ENCODE measurements around the gene ZDHHC9. TPM values are rescaled to one million over a fixed set of nuclear protein-coding genes. Genes with fewer than 3 reads are reported as not detected.

The ZDHHC9 gene
- total and polyA plus RNA-seq, 9 of the 15 experiments (the other 6 are each of a cell fraction or from before 2014, with no cell fraction given), result 6.8 to 22.4 (median 9.1) TPM

GRCh38 chrX:129754056-129755024, 89.3 kb downstream of the ZDHHC9 start (continued):
- TF ChIP-seq CHAMP1 (IDR thresholded peaks at IDR 0.05) (no peak), GATA2 (CRISPR knock-in tag; IDR thresholded peaks at IDR 0.05) (no peak), XRCC3 (IDR thresholded peaks at IDR 0.05) (no peak), ZNF655 (CRISPR knock-in tag; IDR thresholded peaks at IDR 0.05) (no peak), NBN (IDR thresholded peaks at IDR 0.05; ENCODE audit: low read depth) (no peak), STAG1 (CRISPR knock-in tag; IDR thresholded peaks at IDR 0.05; ENCODE audit: borderline replicate concordance) (0 out of 2 replicates have a peak, but pooled peaks have one; percentile 13), BACH1 (tag; IDR thresholded peaks at IDR 0.05) (no peak), CBFB (CRISPR knock-in tag; IDR thresholded peaks at IDR 0.05) (no peak), HDAC3 (IDR thresholded peaks at IDR 0.05; ENCODE audit: borderline replicate concordance, partially characterized antibody) (no peak), CBX2 (IDR thresholded peaks at IDR 0.05; ENCODE audit: insufficient read depth, low read length, poor library complexity, severe bottlenecking) (no peak), COPS2 (conservative IDR thresholded peaks at IDR 0.05) (no peak)

Small RNA genes lying within 50 kb of the gene (small RNA-seq; reads per million reads assigned to genes)
- not detected for gene RF00017

Other genes with a start within 250 kb of the ZDHHC9 start
- gene APLN, start 188.9 kb downstream of the ZDHHC9 start, total RNA-seq (2014; rRNA removed), result not detected in 2 replicates
- not detected in 2 replicates for gene APLN, start 188.9 kb downstream of the ZDHHC9 start, total RNA-seq (2014; rRNA removed; fragmentation: Illumina TruSeq; extraction: Trizol)
- gene APLN, start 188.9 kb downstream of the ZDHHC9 start, total RNA-seq (2015; rRNA removed; fragmentation: Illumina TruSeq; extraction: Trizol), result 0.08 TPM in 1 of 2 replicates, not detected in the other
- gene APLN, start 188.9 kb downstream of the ZDHHC9 start, total RNA-seq (2021), result 0.04 TPM in 1 of 2 replicates, not detected in the other
- gene APLN, start 188.9 kb downstream of the ZDHHC9 start, polyA plus RNA-seq (2011; rRNA removed), result not detected in 2 replicates
- gene APLN, start 188.9 kb downstream of the ZDHHC9 start, polyA plus RNA-seq (2014; fragmentation: Illumina TruSeq; extraction: Trizol), result 0.06 TPM in 1 of 2 replicates, not detected in the other
- not detected for gene APLN, start 188.9 kb downstream of the ZDHHC9 start, polyA plus RNA-seq (2014; fragmentation: Nextera tagmentation; extraction: Ambion mirVana)
- 0.04 TPM in 1 of 2 replicates, not detected in the other for gene APLN, start 188.9 kb downstream of the ZDHHC9 start, polyA plus RNA-seq (2014; rRNA removed)
- not detected in 2 replicates for gene XPNPEP2, start 104.9 kb downstream of the ZDHHC9 start, total RNA-seq (2014; rRNA removed)
- not detected in 2 replicates for gene XPNPEP2, start 104.9 kb downstream of the ZDHHC9 start, total RNA-seq (2014; rRNA removed; fragmentation: Illumina TruSeq; extraction: Trizol)
- gene XPNPEP2, start 104.9 kb downstream of the ZDHHC9 start, total RNA-seq (2015; rRNA removed; fragmentation: Illumina TruSeq; extraction: Trizol), result not detected in 2 replicates
- gene XPNPEP2, start 104.9 kb downstream of the ZDHHC9 start, total RNA-seq (2021), result 0.04 TPM in 1 of 2 replicates, not detected in the other
- 0.01 TPM in 1 of 2 replicates, not detected in the other for gene XPNPEP2, start 104.9 kb downstream of the ZDHHC9 start, polyA plus RNA-seq (2011; rRNA removed)
- 0.13 TPM in 1 of 2 replicates, not detected in the other for gene XPNPEP2, start 104.9 kb downstream of the ZDHHC9 start, polyA plus RNA-seq (2014; fragmentation: Illumina TruSeq; extraction: Trizol)
- under 1 TPM in 1 of 2 experiments, not detected in 1; 0.03 TPM for gene XPNPEP2, start 104.9 kb downstream of the ZDHHC9 start, polyA plus RNA-seq (2014; fragmentation: Nextera tagmentation; extraction: Ambion mirVana)
- gene XPNPEP2, start 104.9 kb downstream of the ZDHHC9 start, polyA plus RNA-seq (2014; rRNA removed), result 0.19 TPM in 1 of 2 replicates, not detected in the other
- 0.08 and 0.14 TPM in 2 replicates for gene SASH3, start 63.9 kb downstream of the ZDHHC9 start, total RNA-seq (2014; rRNA removed)
- 0.06 and 0.07 TPM in 2 replicates for gene SASH3, start 63.9 kb downstream of the ZDHHC9 start, total RNA-seq (2014; rRNA removed; fragmentation: Illumina TruSeq; extraction: Trizol)
- 0.72 and 1.1 TPM in 2 replicates for gene SASH3, start 63.9 kb downstream of the ZDHHC9 start, total RNA-seq (2015; rRNA removed; fragmentation: Illumina TruSeq; extraction: Trizol)
- 0.34 and 0.35 TPM in 2 replicates for gene SASH3, start 63.9 kb downstream of the ZDHHC9 start, total RNA-seq (2021)
- gene SASH3, start 63.9 kb downstream of the ZDHHC9 start, polyA plus RNA-seq (2011; rRNA removed), result 0.06 and 0.08 TPM in 2 replicates
- gene SASH3, start 63.9 kb downstream of the ZDHHC9 start, polyA plus RNA-seq (2014; fragmentation: Illumina TruSeq; extraction: Trizol), result 0.10 and 0.14 TPM in 2 replicates
- under 1 TPM; 0.03 to 0.06 TPM for gene SASH3, start 63.9 kb downstream of the ZDHHC9 start, polyA plus RNA-seq (2014; fragmentation: Nextera tagmentation; extraction: Ambion mirVana)
- gene SASH3, start 63.9 kb downstream of the ZDHHC9 start, polyA plus RNA-seq (2014; rRNA removed), result 0.08 and 0.13 TPM in 2 replicates
- 66.2 and 70.0 TPM in 2 replicates for gene UTP14A, start 62.3 kb upstream of the ZDHHC9 start, total RNA-seq (2014; rRNA removed)
- gene UTP14A, start 62.3 kb upstream of the ZDHHC9 start, total RNA-seq (2014; rRNA removed; fragmentation: Illumina TruSeq; extraction: Trizol), result 82.0 and 87.9 TPM in 2 replicates
- gene UTP14A, start 62.3 kb upstream of the ZDHHC9 start, total RNA-seq (2015; rRNA removed; fragmentation: Illumina TruSeq; extraction: Trizol), result 88.7 and 91.0 TPM in 2 replicates
- gene UTP14A, start 62.3 kb upstream of the ZDHHC9 start, total RNA-seq (2021), result 54.6 and 56.2 TPM in 2 replicates
- gene UTP14A, start 62.3 kb upstream of the ZDHHC9 start, polyA plus RNA-seq (2011; rRNA removed), result 22.8 and 36.9 TPM in 2 replicates
- gene UTP14A, start 62.3 kb upstream of the ZDHHC9 start, polyA plus RNA-seq (2014; fragmentation: Illumina TruSeq; extraction: Trizol), result 70.3 and 87.4 TPM in 2 replicates
- gene UTP14A, start 62.3 kb upstream of the ZDHHC9 start, polyA plus RNA-seq (2014; fragmentation: Nextera tagmentation; extraction: Ambion mirVana), result 10 to 100 TPM; 30.5 to 59.9 TPM
- gene UTP14A, start 62.3 kb upstream of the ZDHHC9 start, polyA plus RNA-seq (2014; rRNA removed), result 59.9 and 64.1 TPM in 2 replicates
- 3.3 and 4.5 TPM in 2 replicates for gene BCORL1, start 138.7 kb upstream of the ZDHHC9 start, total RNA-seq (2014; rRNA removed)
- gene BCORL1, start 138.7 kb upstream of the ZDHHC9 start, total RNA-seq (2014; rRNA removed; fragmentation: Illumina TruSeq; extraction: Trizol), result 1.4 and 2.1 TPM in 2 replicates
- 2.1 and 3.3 TPM in 2 replicates for gene BCORL1, start 138.7 kb upstream of the ZDHHC9 start, total RNA-seq (2015; rRNA removed; fragmentation: Illumina TruSeq; extraction: Trizol)
- gene BCORL1, start 138.7 kb upstream of the ZDHHC9 start, total RNA-seq (2021), result 26.2 and 29.6 TPM in 2 replicates
- 1.0 and 1.7 TPM in 2 replicates for gene BCORL1, start 138.7 kb upstream of the ZDHHC9 start, polyA plus RNA-seq (2011; rRNA removed)
- gene BCORL1, start 138.7 kb upstream of the ZDHHC9 start, polyA plus RNA-seq (2014; fragmentation: Illumina TruSeq; extraction: Trizol), result 16.2 and 18.2 TPM in 2 replicates
- gene BCORL1, start 138.7 kb upstream of the ZDHHC9 start, polyA plus RNA-seq (2014; fragmentation: Nextera tagmentation; extraction: Ambion mirVana), result under 1 TPM; 0.48 to 0.55 TPM
- 4.3 and 5.0 TPM in 2 replicates for gene BCORL1, start 138.7 kb upstream of the ZDHHC9 start, polyA plus RNA-seq (2014; rRNA removed)

Measured in K562 (cell line).